ENCODE results near the gene COPS7A.

- TF ChIP-seq CTCF (conservative IDR thresholded peaks at IDR 0.05; ENCODE audit: low read length) (peak; percentile 86), EZH2phosphoT487 (IDR thresholded peaks at IDR 0.05; ENCODE audit: borderline replicate concordance, low read depth, low read length) (no peak)
Measured at GRCh38 chr12:6684609-6685008, 39.2 kb upstream of the COPS7A start.
